Stomach (tissue), 4 donors: Measurements from ENCODE around the gene IFNA6.

ENCODE experiments used
- POLR2A ChIP-seq, 4 donors: fragments of 450-650 bp; IDR thresholded peaks; one replicate each; pipeline ENCODE4 v1.6.1; 2016; ENCODE audit warnings: antibody characterized with exemption in 4 of 4, control low read depth in 2 of 4, mild to moderate bottlenecking in 1 of 4, moderate library complexity in 1 of 4
- TF ChIP-seq, protein P1 (sequence below), 7 experiments: fragments of 450-650 bp in 4 of 7; fragments of 200-600 bp in 3 of 7; sonication (generic) in 3 of 7; IDR thresholded peaks; one replicate each; pipeline ENCODE4 v1.5.1; 2016 to 2019; ENCODE audit warnings: antibody characterized with exemption in 7 of 7, control low read depth in 2 of 7, mild to moderate bottlenecking in 1 of 7

DNA sequence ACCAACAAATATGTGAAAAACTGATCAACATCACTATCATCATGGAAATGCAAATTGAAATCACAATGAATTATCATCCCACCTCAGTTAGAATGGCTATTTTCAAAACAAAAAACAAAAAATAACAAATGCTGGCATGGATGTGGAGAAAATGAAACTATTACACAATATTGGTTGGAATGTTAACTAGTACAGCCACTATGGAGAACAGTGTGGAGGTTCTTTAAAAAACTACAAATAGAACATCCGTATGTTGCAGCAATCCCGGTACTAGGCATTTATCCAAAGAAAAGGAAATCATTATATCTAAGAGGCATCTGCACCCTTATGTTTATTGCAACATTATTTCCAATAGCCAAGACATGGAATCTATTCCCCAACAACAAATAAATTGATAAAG, 36.5 kb downstream of the IFNA6 start:
- TF ChIP-seq, protein P1, sequence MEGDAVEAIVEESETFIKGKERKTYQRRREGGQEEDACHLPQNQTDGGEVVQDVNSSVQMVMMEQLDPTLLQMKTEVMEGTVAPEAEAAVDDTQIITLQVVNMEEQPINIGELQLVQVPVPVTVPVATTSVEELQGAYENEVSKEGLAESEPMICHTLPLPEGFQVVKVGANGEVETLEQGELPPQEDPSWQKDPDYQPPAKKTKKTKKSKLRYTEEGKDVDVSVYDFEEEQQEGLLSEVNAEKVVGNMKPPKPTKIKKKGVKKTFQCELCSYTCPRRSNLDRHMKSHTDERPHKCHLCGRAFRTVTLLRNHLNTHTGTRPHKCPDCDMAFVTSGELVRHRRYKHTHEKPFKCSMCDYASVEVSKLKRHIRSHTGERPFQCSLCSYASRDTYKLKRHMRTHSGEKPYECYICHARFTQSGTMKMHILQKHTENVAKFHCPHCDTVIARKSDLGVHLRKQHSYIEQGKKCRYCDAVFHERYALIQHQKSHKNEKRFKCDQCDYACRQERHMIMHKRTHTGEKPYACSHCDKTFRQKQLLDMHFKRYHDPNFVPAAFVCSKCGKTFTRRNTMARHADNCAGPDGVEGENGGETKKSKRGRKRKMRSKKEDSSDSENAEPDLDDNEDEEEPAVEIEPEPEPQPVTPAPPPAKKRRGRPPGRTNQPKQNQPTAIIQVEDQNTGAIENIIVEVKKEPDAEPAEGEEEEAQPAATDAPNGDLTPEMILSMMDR (IDR thresholded peaks at IDR 0.05): no peak
- no peak for TF ChIP-seq POLR2A (IDR thresholded peaks at IDR 0.05)
